Measurements from ENCODE around the gene FAM168B.

- TF ChIP-seq POLR2A (IDR thresholded peaks at IDR 0.05), result no peak
- TF ChIP-seq CTCF (IDR thresholded peaks at IDR 0.05), result no peak
Measured at GRCh38 chr2:131127076-131127475, 33.8 kb upstream of the FAM168B start.
